Vagina (tissue), 2 donors: ENCODE measurements around the gene TOGARAM2. TPM values are rescaled to one million over a fixed set of nuclear protein-coding genes. Genes with fewer than 3 reads are reported as not detected.

ENCODE experiments used
- DNase-seq, 2 donors: peaks; one replicate each; pipeline ENCODE4 v3.0.0-alpha.2; 2017; ENCODE audit errors: extremely low spot score in 2 of 2
- H3K27ac ChIP-seq: fragments of 200-600 bp; sonication (generic); one replicate; pipeline ENCODE4 v1.5.1; 2019
- H3K27me3 ChIP-seq: fragments of 200-600 bp; sonication (generic); one replicate; pipeline ENCODE4 v1.5.1; 2019
- H3K36me3 ChIP-seq, 2 donors: fragments of 200-600 bp; sonication (generic); one replicate each; pipeline ENCODE4 v1.5.1; 2017 to 2019
- H3K4me1 ChIP-seq: fragments of 200-600 bp; sonication (generic); one replicate; pipeline ENCODE4 v1.5.1; 2019
- H3K4me3 ChIP-seq, 2 donors: fragments of 200-600 bp; sonication (generic); 1 replicate in 1 of 2; 2 replicates in 1 of 2; pipeline ENCODE4 v1.5.1; 2016 to 2019
- H3K9me3 ChIP-seq: fragments of 200-600 bp; sonication (generic); one replicate; pipeline ENCODE4 v1.5.1; 2019
- CTCF ChIP-seq, 3 experiments: fragments of 450-650 bp in 2 of 3; fragments of 200-600 bp in 1 of 3; sonication (generic) in 1 of 3; IDR thresholded peaks; one replicate each; pipeline ENCODE4 v1.5.1; 2017 to 2019; ENCODE audit warnings: antibody characterized with exemption in 3 of 3, mild to moderate bottlenecking in 2 of 3, moderate library complexity in 2 of 3
- POLR2A ChIP-seq, 2 donors: fragments of 450-650 bp; IDR thresholded peaks; one replicate each; pipeline ENCODE4 v1.6.1; 2017; ENCODE audit warnings: antibody characterized with exemption in 2 of 2, mild to moderate bottlenecking in 2 of 2, moderate library complexity in 2 of 2
- POLR2AphosphoS5 ChIP-seq, 2 donors: sonication (generic); formaldehyde crosslinking; IDR thresholded peaks; one replicate each; pipeline ENCODE4 v1.9.0; 2017; ENCODE audit warnings: antibody characterized with exemption in 2 of 2, mild to moderate bottlenecking in 2 of 2, low read depth in 1 of 2; ENCODE audit not compliant: insufficient read depth in 1 of 2
- intact Hi-C: fragments of 100-400 bp; cut with DNase I; formaldehyde crosslinking; loops from one replicate; pipeline ENCODE4 v1.15.1; 2023
- total RNA-seq: library from RNA; depleted of rRNA; stranded (reverse); fragments of >200 nt; gene quantifications from one replicate; pipeline ENCODE4 v1.2.3, GENCODE V29; 2016

The TOGARAM2 gene
- total RNA-seq, 1 donor from 2014 or later = under 0.01 TPM

DNA sequence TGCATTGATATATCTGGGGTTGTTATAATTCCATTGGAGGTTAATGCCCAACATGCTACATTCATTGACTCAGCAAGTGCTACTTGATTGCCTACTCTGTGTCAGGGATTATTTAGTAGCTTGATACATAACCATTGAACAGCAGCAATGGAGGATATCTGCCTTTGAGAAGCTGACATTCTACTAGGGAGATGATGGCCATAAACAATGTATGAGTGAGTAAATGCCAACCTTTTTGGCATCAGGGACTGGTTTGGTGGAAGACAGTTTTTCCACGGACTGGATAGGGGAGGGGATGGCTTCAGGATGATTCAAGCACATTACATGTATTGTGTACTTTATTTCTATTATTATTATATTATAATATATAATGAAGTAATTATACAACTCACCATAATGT lies 31.9 kb upstream of the TOGARAM2 start:
- Histone ChIP-seq H3K9me3 (no peaks in the 10 kb centered on the region), H3K4me1 (peaks cover 13% of the 10 kb centered on the region), H3K4me3 (no peak overlapping the region), H3K36me3 (peaks cover 0 to 38% of the 10 kb centered on the region in 2 donors), H3K27ac (no peak overlapping the region), H3K27me3 (no peaks in the 10 kb centered on the region)
- TF ChIP-seq POLR2AphosphoS5 (IDR thresholded peaks at IDR 0.05; ENCODE audit: insufficient read depth in 1 of 2, low read depth in 1 of 2) = no peak
- no peak for TF ChIP-seq CTCF (IDR thresholded peaks at IDR 0.05)
- TF ChIP-seq POLR2A (IDR thresholded peaks at IDR 0.05) = no peak
- intact Hi-C loops = no loop called here
- no peak for DNase-seq

GRCh38 chr2:28949617-28950305 lies 31.3 kb upstream of the TOGARAM2 start:
- TF ChIP-seq POLR2AphosphoS5 (IDR thresholded peaks at IDR 0.05; ENCODE audit: insufficient read depth in 1 of 2, low read depth in 1 of 2) (no peak), CTCF (IDR thresholded peaks at IDR 0.05) (no peak), POLR2A (IDR thresholded peaks at IDR 0.05) (no peak)
- peaks cover 0 to 38% of the 10 kb centered on the region in 2 donors for H3K36me3 ChIP-seq
- H3K4me1 ChIP-seq = peaks cover 13% of the 10 kb centered on the region
- intact Hi-C loops = no loop called here
- no peaks in the 10 kb centered on the region for H3K27me3 ChIP-seq
- no peak overlapping the region for H3K4me3 ChIP-seq
- H3K27ac ChIP-seq = no peak overlapping the region
- H3K9me3 ChIP-seq = no peaks in the 10 kb centered on the region
- DNase-seq = no peak

DNA sequence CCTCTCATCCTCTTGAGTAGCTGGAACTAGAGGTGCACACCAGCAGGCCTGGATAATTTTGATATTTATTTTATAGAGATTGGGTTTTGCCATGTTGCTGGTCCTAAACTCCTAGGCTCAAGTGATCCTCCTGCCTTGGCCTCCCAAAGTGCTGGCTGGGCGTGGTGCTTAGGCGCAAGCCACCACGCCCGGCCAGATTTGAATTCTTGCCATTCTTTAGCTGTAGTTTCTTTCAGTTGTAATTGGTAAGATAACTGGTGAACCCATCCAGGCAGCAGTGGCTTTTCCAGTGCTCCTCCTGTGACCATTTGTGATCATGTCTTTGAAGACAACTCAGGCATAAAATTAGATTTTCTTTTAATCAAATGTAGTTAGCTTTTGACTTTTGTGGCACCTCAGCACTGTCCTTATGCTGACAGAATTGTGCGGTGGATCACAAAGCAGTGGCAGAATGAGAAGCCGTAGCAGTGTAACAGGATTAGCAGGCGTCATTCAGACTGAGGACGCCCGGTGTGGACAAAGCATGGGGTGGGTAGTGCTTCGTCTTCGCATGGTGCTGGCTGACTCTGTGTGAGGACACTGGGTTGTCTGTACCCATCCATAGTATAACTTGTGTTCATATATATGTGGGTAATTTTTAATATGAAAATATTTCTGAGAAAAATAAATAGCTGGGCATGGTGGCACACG lies 30.0 kb upstream of the TOGARAM2 start:
- Histone ChIP-seq H3K9me3 (no peaks in the 10 kb centered on the region), H3K27me3 (no peaks in the 10 kb centered on the region), H3K4me3 (no peak overlapping the region), H3K36me3 (peaks cover 0 to 30% of the 10 kb centered on the region in 2 donors), H3K27ac (peak overlapping the region; percentile 53), H3K4me1 (peaks cover 13% of the 10 kb centered on the region)
- no peak for DNase-seq
- intact Hi-C loops = no loop called here
- TF ChIP-seq POLR2AphosphoS5 (IDR thresholded peaks at IDR 0.05; ENCODE audit: insufficient read depth in 1 of 2, low read depth in 1 of 2) = no peak
- TF ChIP-seq CTCF (IDR thresholded peaks at IDR 0.05) = no peak

DNA sequence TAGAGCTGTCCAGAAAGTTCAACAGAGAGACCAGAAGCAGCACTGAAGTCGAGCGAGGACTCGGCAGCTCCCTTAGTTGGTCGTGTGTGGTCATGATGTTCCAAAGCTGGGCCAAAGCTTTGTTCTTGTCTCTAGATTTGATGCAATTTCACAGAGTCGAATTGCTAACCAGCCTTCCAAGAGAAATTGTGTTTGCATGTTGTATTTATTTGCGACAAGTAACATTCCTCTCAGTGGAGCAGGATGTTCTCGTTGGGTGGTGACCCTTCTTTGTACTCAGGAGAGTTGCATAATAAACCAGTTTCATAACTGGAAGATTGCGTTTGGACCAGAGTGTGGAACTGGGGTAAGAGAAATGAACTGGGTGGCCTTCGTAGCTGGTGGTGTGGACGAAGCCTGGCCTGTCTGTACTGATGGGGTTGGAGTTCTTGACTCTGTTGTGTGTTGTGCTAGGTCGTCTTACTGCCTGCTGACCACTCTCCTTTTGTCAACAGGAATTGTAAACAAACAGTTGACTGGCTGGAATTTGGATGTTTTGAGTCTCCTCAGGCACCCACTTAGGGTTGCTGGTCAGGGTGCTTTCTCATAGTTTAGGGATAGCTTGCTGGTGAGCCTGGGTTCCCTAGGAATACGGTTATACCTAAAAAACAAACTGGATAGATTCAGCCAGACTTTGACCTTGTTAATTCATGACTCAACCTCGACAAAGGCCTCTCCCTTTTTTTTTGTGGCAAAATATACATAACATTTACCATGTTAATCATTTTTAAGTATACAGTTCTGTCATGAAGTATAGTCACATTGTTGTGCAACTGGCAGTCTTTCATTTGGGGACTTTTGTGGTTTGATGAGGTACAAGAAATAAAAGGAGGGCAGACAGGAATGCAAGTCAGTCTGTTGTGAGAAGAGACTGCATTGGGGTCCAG lies 28.9 kb upstream of the TOGARAM2 start:
- peak overlapping the region; percentile 53 for H3K27ac ChIP-seq
- H3K4me3 ChIP-seq = no peak overlapping the region

More for the DNA sequence above, 28.9 kb upstream of the TOGARAM2 start:
- peaks cover 0 to 19% of the 10 kb centered on the region in 2 donors for H3K36me3 ChIP-seq
- peaks cover 13% of the 10 kb centered on the region for H3K4me1 ChIP-seq
- no peaks in the 10 kb centered on the region for H3K27me3 ChIP-seq
- peak in 1 of 2 donors; percentile 21 for TF ChIP-seq POLR2AphosphoS5 (IDR thresholded peaks at IDR 0.05; ENCODE audit: insufficient read depth in 1 of 2, low read depth in 1 of 2)
- TF ChIP-seq CTCF (IDR thresholded peaks at IDR 0.05) = no peak
- no peak for TF ChIP-seq POLR2A (IDR thresholded peaks at IDR 0.05)
- DNase-seq = no peak
- intact Hi-C loops = no loop called here
- no peaks in the 10 kb centered on the region for H3K9me3 ChIP-seq
